Calu3 (cell line): Measurements from ENCODE around the gene ZBTB18. TPM values are rescaled to one million over a fixed set of nuclear protein-coding genes. Genes with fewer than 3 reads are reported as not detected.

ENCODE experiments used
- BruUV-seq: library from RNA; stranded (reverse); fragments of 400-500 nt; replicated peaks from 2 replicates; lab custom pipeline; 2021; lab: Mats Ljungman, UMichigan
- CTCF ChIA-PET: fragments of 300-600 bp; sonication (Branson Sonifier 250); formaldehyde crosslinking; loops from one replicate; lab custom pipeline; 2022; ENCODE audit warnings: antibody characterized with exemption; lab: Charles Lee
- DNase-seq: peaks from one replicate; pipeline ENCODE4 v3.0.0; 2022
- H3K27ac Mint-ChIP-seq: one replicate; pipeline ENCODE4 v1.8.0; 2022; ENCODE audit warnings: mixed read lengths; ENCODE audit not compliant: unreplicated experiment
- H3K27me3 Mint-ChIP-seq: one replicate; pipeline ENCODE4 v1.8.0; 2022; ENCODE audit warnings: mixed read lengths; ENCODE audit not compliant: unreplicated experiment
- H3K36me3 Mint-ChIP-seq: one replicate; pipeline ENCODE4 v1.8.0; 2022; ENCODE audit warnings: mild to moderate bottlenecking, moderate library complexity, mixed read lengths; ENCODE audit not compliant: insufficient read depth, unreplicated experiment
- H3K4me1 Mint-ChIP-seq: one replicate; pipeline ENCODE4 v1.8.0; 2022; ENCODE audit warnings: mild to moderate bottlenecking, low read depth, mixed read lengths; ENCODE audit not compliant: unreplicated experiment
- H3K4me3 Mint-ChIP-seq: one replicate; pipeline ENCODE4 v1.8.0; 2022; ENCODE audit warnings: mild to moderate bottlenecking, low read depth, moderate library complexity, mixed read lengths; ENCODE audit not compliant: unreplicated experiment
- H3K9me3 Mint-ChIP-seq: one replicate; pipeline ENCODE4 v1.8.0; 2022; ENCODE audit warnings: low read depth, mixed read lengths; ENCODE audit not compliant: unreplicated experiment
- intact Hi-C: fragments of 100-400 bp; cut with micrococcal nuclease; formaldehyde crosslinking; loops from one replicate; pipeline ENCODE4 v1.10.0; 2022; ENCODE audit not compliant: unreplicated experiment
- total RNA-seq: library from RNA; stranded (reverse); gene quantifications from 2 replicates; pipeline ENCODE4 v1.2.3, GENCODE V29; 2022
- TF ChIP-seq, protein P1 (sequence below): fragments of 200-600 bp; IDR thresholded peaks from one replicate; pipeline ENCODE4 v1.8.0; 2022; ENCODE audit warnings: antibody characterized with exemption; ENCODE audit not compliant: unreplicated experiment

ZBTB18 gene
- total RNA-seq, 1 experiment from 2014 or later: 37.8 TPM

DNA sequence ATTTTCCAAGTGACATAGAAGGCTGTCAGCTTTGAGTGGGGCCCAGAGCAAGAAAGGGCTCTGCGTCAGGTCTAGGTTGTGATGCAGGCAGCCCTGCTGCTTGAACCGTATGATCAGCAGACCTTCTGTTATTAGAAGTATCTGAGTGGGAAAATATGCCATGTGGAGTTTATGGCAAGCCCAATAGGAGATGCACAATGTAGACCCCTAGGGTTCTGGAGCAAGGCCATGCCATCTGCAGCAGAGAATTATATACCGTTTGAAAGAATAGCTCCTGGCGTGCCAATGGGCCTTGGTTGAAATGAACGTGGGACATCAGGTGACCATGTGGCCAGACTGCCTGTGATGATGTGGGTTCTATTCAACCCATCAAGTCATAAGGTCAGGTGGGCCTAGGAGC is 44.1 kb upstream of the ZBTB18 start:
- Mint-ChIP-seq H3K27ac (no peak overlapping the region), H3K9me3 (no peaks in the 10 kb centered on the region), H3K36me3 (no peaks in the 10 kb centered on the region), H3K4me3 (no peak overlapping the region), H3K4me1 (peaks cover under 1% of the 10 kb centered on the region), H3K27me3 (peaks cover 34% of the 10 kb centered on the region)
- intact Hi-C loops: no loop called here
- CTCF ChIA-PET: no interaction called here
- TF ChIP-seq, protein P1, sequence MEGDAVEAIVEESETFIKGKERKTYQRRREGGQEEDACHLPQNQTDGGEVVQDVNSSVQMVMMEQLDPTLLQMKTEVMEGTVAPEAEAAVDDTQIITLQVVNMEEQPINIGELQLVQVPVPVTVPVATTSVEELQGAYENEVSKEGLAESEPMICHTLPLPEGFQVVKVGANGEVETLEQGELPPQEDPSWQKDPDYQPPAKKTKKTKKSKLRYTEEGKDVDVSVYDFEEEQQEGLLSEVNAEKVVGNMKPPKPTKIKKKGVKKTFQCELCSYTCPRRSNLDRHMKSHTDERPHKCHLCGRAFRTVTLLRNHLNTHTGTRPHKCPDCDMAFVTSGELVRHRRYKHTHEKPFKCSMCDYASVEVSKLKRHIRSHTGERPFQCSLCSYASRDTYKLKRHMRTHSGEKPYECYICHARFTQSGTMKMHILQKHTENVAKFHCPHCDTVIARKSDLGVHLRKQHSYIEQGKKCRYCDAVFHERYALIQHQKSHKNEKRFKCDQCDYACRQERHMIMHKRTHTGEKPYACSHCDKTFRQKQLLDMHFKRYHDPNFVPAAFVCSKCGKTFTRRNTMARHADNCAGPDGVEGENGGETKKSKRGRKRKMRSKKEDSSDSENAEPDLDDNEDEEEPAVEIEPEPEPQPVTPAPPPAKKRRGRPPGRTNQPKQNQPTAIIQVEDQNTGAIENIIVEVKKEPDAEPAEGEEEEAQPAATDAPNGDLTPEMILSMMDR: no peak
- BruUV-seq: no TSS peak
- DNase-seq: no peak

DNA sequence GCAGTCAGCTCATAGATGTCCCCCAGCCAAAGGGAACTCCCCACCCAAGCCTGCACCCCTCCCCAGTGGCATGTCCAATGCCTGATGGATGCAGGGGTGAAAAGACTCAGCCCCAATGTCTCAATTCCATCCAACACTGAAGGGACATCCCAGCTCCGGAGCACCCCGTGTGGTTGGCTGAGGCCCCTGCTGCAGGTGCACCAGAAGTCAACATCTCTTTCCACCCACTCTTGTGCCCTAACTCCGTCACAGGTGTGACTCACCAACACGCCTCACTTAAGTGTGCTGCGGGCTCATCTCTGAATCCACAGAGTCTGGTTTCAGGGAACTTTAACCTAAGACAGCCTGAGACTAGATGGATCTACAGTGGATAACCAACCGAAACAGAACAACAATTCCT is 40.9 kb upstream of the ZBTB18 start:
- no peak overlapping the region for H3K4me3 Mint-ChIP-seq
- intact Hi-C loops: no loop called here
- peaks cover 2% of the 10 kb centered on the region for H3K27me3 Mint-ChIP-seq
- H3K4me1 Mint-ChIP-seq: peaks cover 8% of the 10 kb centered on the region
- TF ChIP-seq, protein P1: no peak
- no TSS peak for BruUV-seq
- no peak overlapping the region for H3K27ac Mint-ChIP-seq
- no peaks in the 10 kb centered on the region for H3K9me3 Mint-ChIP-seq
- CTCF ChIA-PET: no interaction called here
- no peaks in the 10 kb centered on the region for H3K36me3 Mint-ChIP-seq
- DNase-seq: peak; percentile 26

DNA sequence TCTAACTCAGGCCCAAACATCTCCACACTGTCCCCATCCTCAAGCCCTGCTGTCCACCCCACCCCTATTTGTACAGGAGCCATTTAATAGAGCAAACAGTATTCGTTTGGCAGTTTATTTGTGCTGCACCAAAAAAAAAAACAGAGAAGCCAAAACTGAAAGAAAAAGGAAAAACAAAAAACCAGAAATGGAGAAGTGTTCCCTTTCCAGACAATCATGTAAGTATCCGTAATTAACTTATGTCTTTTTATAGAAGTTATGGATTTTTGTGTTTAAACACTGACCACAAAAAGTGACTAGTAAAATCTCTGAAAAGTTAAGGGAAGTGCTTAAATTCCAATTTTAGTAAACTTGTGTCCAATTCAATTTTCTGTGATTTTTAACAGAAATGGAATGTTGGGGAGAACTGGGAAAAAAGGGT is 40.4 kb upstream of the ZBTB18 start:
- Mint-ChIP-seq H3K4me3 (no peak overlapping the region), H3K27me3 (no peaks in the 10 kb centered on the region), H3K27ac (no peak overlapping the region), H3K36me3 (no peaks in the 10 kb centered on the region), H3K4me1 (peaks cover 8% of the 10 kb centered on the region), H3K9me3 (no peaks in the 10 kb centered on the region)
- CTCF ChIA-PET: no interaction called here
- TF ChIP-seq, protein P1: no peak
- no TSS peak for BruUV-seq
- intact Hi-C loops: no loop called here
- DNase-seq: no peak

DNA sequence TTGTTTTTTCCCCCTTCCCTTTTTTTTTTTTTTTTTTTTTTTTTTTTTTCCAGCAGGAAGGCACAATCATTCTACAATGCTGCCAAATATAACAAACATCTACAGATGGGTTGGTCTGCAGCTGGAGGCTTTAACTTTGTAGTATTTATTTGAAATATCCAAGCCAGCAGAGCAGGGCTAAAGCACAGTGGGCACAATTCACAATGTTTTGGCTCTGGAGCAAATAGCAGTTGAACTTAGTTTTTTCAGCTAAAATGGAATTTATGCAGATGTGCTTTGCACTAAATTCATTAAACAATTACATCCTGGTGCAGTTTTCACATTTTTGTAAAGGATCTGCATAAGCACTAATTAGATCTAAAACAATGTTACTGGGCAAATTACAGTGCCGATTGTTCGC is 39.8 kb upstream of the ZBTB18 start:
- Mint-ChIP-seq H3K36me3 (no peaks in the 10 kb centered on the region), H3K9me3 (no peaks in the 10 kb centered on the region), H3K4me3 (no peak overlapping the region), H3K4me1 (peaks cover 8% of the 10 kb centered on the region), H3K27ac (no peak overlapping the region), H3K27me3 (no peaks in the 10 kb centered on the region)
- BruUV-seq: no TSS peak
- no peak for DNase-seq
- TF ChIP-seq, protein P1: no peak
- CTCF ChIA-PET: interaction anchor here (1.1 kb wide), 1 partner anchor 14 kb away, joined by 6 read pairs; no protein-coding TSS in a partner anchor
- intact Hi-C loops: no loop called here
